ENCODE measurements around the gene AFAP1L1.
A peak's percentile ranks its signal among the peaks of the same experiment; 100 is the strongest.

The AFAP1L1 gene

DNA sequence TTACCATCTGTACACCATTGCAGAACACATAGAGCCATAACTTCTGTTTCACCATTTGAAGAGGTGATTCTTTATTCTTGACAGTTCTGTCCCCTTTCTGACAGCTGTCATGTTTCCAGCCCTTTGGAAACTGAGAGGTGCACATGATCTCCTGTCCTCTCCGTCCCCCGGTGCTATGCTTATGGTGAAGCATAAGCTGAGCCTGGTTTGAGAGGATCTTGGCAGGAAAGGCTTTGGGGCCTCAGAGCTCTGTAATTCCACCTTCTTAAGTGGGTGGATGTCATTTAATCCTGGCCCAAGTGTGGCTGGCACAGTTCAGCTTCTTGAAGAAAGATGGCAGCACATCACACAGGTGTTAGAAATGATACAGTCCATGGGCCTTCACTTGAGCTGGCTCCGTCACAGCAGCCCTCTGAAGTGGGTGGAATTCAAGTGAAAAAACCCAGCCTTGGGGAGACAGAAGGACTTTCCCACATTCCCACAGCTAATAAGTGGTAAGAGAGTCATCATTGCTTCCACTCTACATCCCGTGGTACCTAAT, 43.0 kb downstream of the AFAP1L1 start:
- H3K9me3 ChIP-seq (ENCODE audit: severe bottlenecking), result no peaks in the 10 kb centered on the region
- no peaks in the 10 kb centered on the region for H3K36me3 ChIP-seq
- TF ChIP-seq, protein P1, sequence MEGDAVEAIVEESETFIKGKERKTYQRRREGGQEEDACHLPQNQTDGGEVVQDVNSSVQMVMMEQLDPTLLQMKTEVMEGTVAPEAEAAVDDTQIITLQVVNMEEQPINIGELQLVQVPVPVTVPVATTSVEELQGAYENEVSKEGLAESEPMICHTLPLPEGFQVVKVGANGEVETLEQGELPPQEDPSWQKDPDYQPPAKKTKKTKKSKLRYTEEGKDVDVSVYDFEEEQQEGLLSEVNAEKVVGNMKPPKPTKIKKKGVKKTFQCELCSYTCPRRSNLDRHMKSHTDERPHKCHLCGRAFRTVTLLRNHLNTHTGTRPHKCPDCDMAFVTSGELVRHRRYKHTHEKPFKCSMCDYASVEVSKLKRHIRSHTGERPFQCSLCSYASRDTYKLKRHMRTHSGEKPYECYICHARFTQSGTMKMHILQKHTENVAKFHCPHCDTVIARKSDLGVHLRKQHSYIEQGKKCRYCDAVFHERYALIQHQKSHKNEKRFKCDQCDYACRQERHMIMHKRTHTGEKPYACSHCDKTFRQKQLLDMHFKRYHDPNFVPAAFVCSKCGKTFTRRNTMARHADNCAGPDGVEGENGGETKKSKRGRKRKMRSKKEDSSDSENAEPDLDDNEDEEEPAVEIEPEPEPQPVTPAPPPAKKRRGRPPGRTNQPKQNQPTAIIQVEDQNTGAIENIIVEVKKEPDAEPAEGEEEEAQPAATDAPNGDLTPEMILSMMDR (IDR thresholded peaks at IDR 0.05; ENCODE audit: low read depth, low read length), result peak; percentile 61
- H3K27ac ChIP-seq, result no peak overlapping the region
- H3K27me3 ChIP-seq (ENCODE audit: insufficient read depth, low read depth, severe bottlenecking), result peaks cover 18% of the 10 kb centered on the region
- H3K4me3 ChIP-seq (ENCODE audit: low read depth, low read length), result no peak overlapping the region
- peak; percentile 80 for DNase-seq

DNA sequence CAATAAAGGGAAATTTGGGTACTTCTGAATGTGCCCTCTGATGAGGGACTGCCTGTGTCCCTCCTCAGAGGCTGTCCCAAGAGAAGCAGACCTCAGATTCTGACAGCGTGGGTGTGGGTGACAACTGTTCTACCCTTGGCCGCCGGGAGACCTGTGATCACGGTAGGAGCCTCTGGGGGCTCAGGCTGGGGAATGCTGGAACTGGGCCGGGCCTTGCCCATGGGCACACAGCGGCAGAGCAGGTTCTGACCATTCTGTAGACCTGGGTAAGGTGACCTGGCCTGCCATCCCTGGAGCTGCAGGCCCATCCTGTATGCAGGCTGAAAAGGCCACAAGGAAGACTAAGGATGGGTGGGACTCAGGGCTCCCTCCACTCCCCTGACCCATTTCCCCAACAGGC, 44.1 kb downstream of the AFAP1L1 start:
- no peak for DNase-seq
- Histone ChIP-seq H3K9me3 (ENCODE audit: severe bottlenecking) (no peaks in the 10 kb centered on the region), H3K27ac (no peak overlapping the region), H3K27me3 (ENCODE audit: insufficient read depth, low read depth, severe bottlenecking) (peaks cover 18% of the 10 kb centered on the region), H3K4me3 (ENCODE audit: low read depth, low read length) (no peak overlapping the region), H3K36me3 (no peaks in the 10 kb centered on the region)
- TF ChIP-seq, protein P1 (IDR thresholded peaks at IDR 0.05; ENCODE audit: low read depth, low read length), result no peak

DNA sequence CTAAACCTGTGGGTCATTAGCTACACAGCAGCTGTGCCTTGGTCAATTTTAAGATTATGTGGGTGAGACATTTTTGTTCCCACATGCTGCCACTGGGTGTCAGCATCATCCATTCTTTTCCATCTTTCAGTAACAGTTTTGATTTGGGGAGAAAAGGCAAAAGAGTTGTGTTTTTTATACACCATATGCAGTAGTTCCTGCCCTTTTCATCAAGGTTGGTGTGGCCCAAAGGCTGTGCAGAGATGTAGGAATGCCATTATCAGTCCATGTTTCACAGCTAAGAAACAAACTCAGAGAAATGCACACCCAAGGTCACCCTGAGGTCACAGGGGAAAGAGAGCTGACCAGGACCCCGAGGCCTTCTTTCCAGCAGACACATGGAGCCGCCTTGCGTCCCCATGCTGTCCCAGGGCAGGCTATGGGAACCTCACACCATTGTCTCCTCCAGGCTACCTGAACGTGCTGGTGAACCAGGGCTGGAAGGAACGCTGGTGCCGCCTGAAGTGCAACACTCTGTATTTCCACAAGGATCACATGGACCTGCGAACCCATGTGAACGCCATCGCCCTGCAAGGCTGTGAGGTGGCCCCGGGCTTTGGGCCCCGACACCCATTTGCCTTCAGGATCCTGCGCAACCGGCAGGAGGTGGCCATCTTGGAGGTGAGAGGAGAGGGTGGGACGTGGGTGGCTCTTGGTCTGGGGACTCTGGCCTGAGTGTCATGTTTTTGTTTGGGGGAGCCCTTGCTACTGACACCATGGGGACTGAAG, 45.8 kb downstream of the AFAP1L1 start:
- Histone ChIP-seq H3K27me3 (ENCODE audit: insufficient read depth, low read depth, severe bottlenecking) (peaks cover 14% of the 10 kb centered on the region), H3K9me3 (ENCODE audit: severe bottlenecking) (no peaks in the 10 kb centered on the region), H3K36me3 (no peaks in the 10 kb centered on the region), H3K4me3 (ENCODE audit: low read depth, low read length) (no peak overlapping the region), H3K27ac (no peak overlapping the region)
- no peak for DNase-seq
- TF ChIP-seq, protein P1 (IDR thresholded peaks at IDR 0.05; ENCODE audit: low read depth, low read length), result peak; percentile 58

DNA sequence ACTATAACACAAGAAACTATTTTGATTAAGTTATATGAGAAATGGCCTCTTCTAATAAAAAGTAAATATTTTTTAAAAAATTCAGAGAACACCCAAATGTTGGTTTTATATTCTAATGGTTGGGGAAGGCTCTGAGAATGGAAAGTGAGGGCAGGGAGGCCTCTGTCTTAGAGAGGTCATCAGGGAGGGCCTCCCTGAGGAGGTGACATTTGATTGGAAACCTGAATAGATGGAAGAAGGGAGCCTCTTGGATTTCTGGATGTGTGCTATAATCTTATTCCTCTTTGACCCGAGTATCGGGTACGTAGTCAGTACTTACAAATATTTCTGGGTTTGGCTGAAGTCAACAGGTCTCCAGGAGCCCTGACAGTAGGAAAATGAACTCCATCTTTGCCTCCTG, 47.5 kb downstream of the AFAP1L1 start:
- H3K4me3 ChIP-seq (ENCODE audit: low read depth, low read length), result no peak overlapping the region
- TF ChIP-seq, protein P1 (IDR thresholded peaks at IDR 0.05; ENCODE audit: low read depth, low read length), result no peak
- no peak for DNase-seq
- H3K27me3 ChIP-seq (ENCODE audit: insufficient read depth, low read depth, severe bottlenecking), result peaks cover 11% of the 10 kb centered on the region
- no peak overlapping the region for H3K27ac ChIP-seq
- H3K36me3 ChIP-seq, result no peaks in the 10 kb centered on the region
- no peaks in the 10 kb centered on the region for H3K9me3 ChIP-seq (ENCODE audit: severe bottlenecking)

DNA sequence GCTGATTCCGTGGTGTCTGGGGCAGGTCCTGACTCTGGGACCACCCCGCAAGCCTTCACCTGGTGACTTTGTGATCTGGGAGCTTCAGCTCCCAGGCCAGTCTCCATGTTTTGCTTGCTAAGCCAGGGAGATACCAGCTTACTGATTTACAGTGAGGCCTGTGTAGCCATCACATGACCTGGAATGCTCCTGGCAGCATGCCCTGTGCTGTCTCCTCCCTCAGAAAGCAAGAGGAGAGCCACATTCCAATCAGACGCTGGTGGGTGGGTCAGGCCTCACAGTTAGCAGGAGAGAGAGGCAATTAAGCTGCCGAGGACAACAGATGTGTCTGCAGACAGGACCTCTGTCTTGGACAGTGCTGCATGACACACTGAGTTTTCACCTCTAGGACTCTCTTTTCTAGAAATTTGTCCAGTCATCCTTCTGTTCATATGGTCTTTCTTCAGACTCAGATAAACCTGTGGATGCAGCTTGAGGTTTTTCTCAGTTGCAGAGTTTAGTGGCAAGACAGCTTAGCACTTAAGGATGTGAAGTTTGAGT, 49.2 kb downstream of the AFAP1L1 start:
- TF ChIP-seq, protein P1 (IDR thresholded peaks at IDR 0.05; ENCODE audit: low read depth, low read length), result no peak
- Histone ChIP-seq H3K27me3 (ENCODE audit: insufficient read depth, low read depth, severe bottlenecking) (peaks cover 28% of the 10 kb centered on the region), H3K4me3 (ENCODE audit: low read depth, low read length) (no peak overlapping the region), H3K27ac (no peak overlapping the region), H3K9me3 (ENCODE audit: severe bottlenecking) (no peaks in the 10 kb centered on the region), H3K36me3 (no peaks in the 10 kb centered on the region)
- DNase-seq, result peak; percentile 78
